Endothelial cell of umbilical vein (primary cell): ENCODE results near the gene CLEC18B. TPM values are rescaled to one million over a fixed set of nuclear protein-coding genes. Genes with fewer than 3 reads are reported as not detected.
"Not testable (repeated sequence)": the region's sequence is repeated elsewhere in the genome, so short reads cannot be mapped to it uniquely, and the experiment has no call there.

Experiments used
- BruUV-seq: library from RNA; stranded (reverse); fragments of 400-500 nt; replicated peaks from 2 replicates; lab custom pipeline; 2021; lab: Mats Ljungman, UMichigan
- CTCF ChIA-PET: fragments of 300-600, 350-600 bp; sonication (Branson Sonifier 250); formaldehyde crosslinking; loops from one replicate; lab custom pipeline; 2021; ENCODE audit warnings: antibody characterized with exemption, inconsistent platforms; lab: Charles Lee
- POLR2A ChIA-PET: fragments of 300-600, 350-600 bp; sonication (Branson Sonifier 250); formaldehyde crosslinking; loops from one replicate; lab custom pipeline; 2021; ENCODE audit warnings: antibody characterized with exemption, inconsistent platforms; lab: Charles Lee
- DNase-seq: peaks from one replicate; pipeline ENCODE4 v3.0.0-alpha.2; 2011; ENCODE audit warnings: low read depth, low spot score
- FAIRE-seq: peaks from 2 replicates; lab custom pipeline; 2011; peaks lifted over from hg19 to GRCh38; lab: Jason Lieb, UNC
- H2AFZ ChIP-seq: 2 replicates; pipeline ENCODE4 v1.6.0; 2012; ENCODE audit warnings: low read depth, low read length, control low read depth, inconsistent platforms
- H3K27ac ChIP-seq: 2 replicates; pipeline ENCODE4 v1.5.1; 2011; ENCODE audit warnings: low read depth, mild to moderate bottlenecking, control low read depth, low read length, moderate library complexity; ENCODE audit not compliant: insufficient read depth
- H3K27me3 ChIP-seq, 2 experiments: 2 replicates each; pipeline versions ENCODE4 v1.6.0 to v1.6.1; 2011; ENCODE audit warnings: low read length in 2 of 2, mixed read lengths in 1 of 2; ENCODE audit not compliant: control insufficient read depth in 2 of 2, insufficient read depth in 2 of 2
- H3K36me3 ChIP-seq, 2 experiments: 2 replicates in 1 of 2; 3 replicates in 1 of 2; pipeline ENCODE4 v1.5.1; 2011; ENCODE audit warnings: low read length in 2 of 2, mild to moderate bottlenecking in 1 of 2, moderate library complexity in 1 of 2; ENCODE audit not compliant: control insufficient read depth in 2 of 2, insufficient read depth in 2 of 2; ENCODE audit errors: extremely low read depth in 1 of 2
- H3K4me1 ChIP-seq: 3 replicates; pipeline ENCODE4 v1.5.1; 2011; ENCODE audit warnings: mild to moderate bottlenecking, low read length; ENCODE audit not compliant: control insufficient read depth, insufficient read depth; ENCODE audit errors: extremely low read depth
- H3K4me2 ChIP-seq: 2 replicates; pipeline ENCODE4 v1.6.1; 2011; ENCODE audit warnings: low read length, control low read depth, mixed read lengths; ENCODE audit not compliant: insufficient read depth
- H3K4me3 ChIP-seq, 3 experiments: fragments of 200-600 bp in 1 of 3; sonication (generic), shearing (Covaris generic) in 1 of 3; replicated peaks in 1 of 3; 2 replicates each; pipeline ENCODE4 v1.5.1; 2011 to 2016; ENCODE audit warnings: control low read depth in 3 of 3, low read length in 3 of 3, mild to moderate bottlenecking in 2 of 3, inconsistent platforms in 1 of 3, low read depth in 1 of 3, moderate library complexity in 1 of 3; ENCODE audit not compliant: insufficient read depth in 1 of 3
- H3K79me2 ChIP-seq: 2 replicates; pipeline ENCODE4 v1.6.0; 2012; ENCODE audit warnings: low read length, inconsistent platforms; ENCODE audit not compliant: control insufficient read depth, insufficient read depth
- H3K9ac ChIP-seq: replicated peaks from 2 replicates; pipeline ENCODE3; 2011; ENCODE audit warnings: low read length, control low read depth; ENCODE audit not compliant: insufficient read depth; ENCODE audit errors: extremely low read depth
- H3K9me1 ChIP-seq: replicated peaks from 3 replicates; pipeline ENCODE4 v1.6.0; 2011; ENCODE audit warnings: mild to moderate bottlenecking, low read length; ENCODE audit not compliant: control insufficient read depth, insufficient read depth; ENCODE audit errors: extremely low read depth
- H3K9me3 ChIP-seq: replicated peaks from 2 replicates; pipeline ENCODE4 v1.5.1; 2012; ENCODE audit warnings: low read length, inconsistent platforms; ENCODE audit not compliant: control insufficient read depth, insufficient read depth
- H4K20me1 ChIP-seq: replicated peaks from 2 replicates; pipeline ENCODE3; 2011; ENCODE audit warnings: mild to moderate bottlenecking, low read length; ENCODE audit not compliant: control insufficient read depth, insufficient read depth; ENCODE audit errors: extremely low read depth
- dilution Hi-C: fragments of 300-500 bp; cut with MboI; formaldehyde crosslinking; loops from one replicate; pipeline ENCODE4 v1.15.0; 2019; ENCODE audit warnings: low sequenced_read_pairs; ENCODE audit not compliant: extremely low pct_ligation_motif_present
- intact Hi-C: fragments of 100-400 bp; cut with micrococcal nuclease; formaldehyde crosslinking; loops from one replicate; pipeline ENCODE4 v1.10.0; 2022
- polyA plus RNA-seq, 4 experiments: library from polyadenylated mRNA; depleted of rRNA in 3 of 4; stranded (reverse) in 3 of 4; unstranded in 1 of 4; fragments of >200 nt; gene quantifications; 2 replicates each; pipeline versions ENCODE4 v1.2.1 to v1.2.3, GENCODE V29; 2011 to 2012; ENCODE audit warnings: missing spikeins in 1 of 4
- total RNA-seq: library from RNA; stranded (reverse); gene quantifications from 2 replicates; pipeline ENCODE4 v1.2.3, GENCODE V29; 2021

CLEC18B gene
- total and polyA plus RNA-seq, 2 donors (not counting 3 experiments of a cell fraction or from before 2014, with no cell fraction given), result 0.49 TPM; not detected in 1

DNA sequence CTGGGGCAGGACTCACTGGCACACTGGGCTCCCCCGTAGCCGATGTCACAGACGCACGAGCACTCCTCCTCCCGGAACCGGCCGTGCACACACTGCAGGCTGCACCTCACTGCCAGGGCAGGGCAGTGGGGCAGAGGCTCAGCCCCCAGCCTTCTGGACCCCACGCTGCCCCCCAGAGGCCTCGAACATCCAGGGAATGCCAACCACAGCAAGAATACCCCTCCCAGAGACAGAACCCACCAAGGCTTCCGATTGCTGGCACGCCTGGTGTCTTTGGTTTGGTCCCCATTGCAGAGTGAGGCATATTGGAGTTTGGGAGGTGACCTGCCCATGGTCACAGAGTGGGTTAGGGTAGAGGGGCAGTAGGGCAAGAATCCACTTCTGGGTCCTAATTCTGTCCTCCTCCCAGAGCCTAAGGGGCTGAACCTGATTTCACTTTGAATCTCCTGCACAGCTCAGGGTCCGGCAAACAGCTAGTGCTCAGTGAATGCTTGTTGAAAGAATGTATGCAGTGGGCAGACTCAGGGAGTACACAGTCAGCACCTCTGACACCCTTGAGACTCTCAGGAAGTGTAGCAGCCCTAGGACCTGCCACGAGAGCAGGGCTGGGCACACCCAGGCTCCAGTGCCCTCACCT is 9.0 kb downstream of the CLEC18B start:
- CTCF ChIA-PET, H3K27ac ChIP-seq, dilution Hi-C loops, H3K9me1 ChIP-seq, H3K4me1 ChIP-seq, DNase-seq, intact Hi-C loops, H3K9me3 ChIP-seq, H3K4me2 ChIP-seq, H3K4me3 ChIP-seq, H3K27me3 ChIP-seq, H3K36me3 ChIP-seq, H3K9ac ChIP-seq, H3K79me2 ChIP-seq, BruUV-seq, H4K20me1 ChIP-seq, H2AFZ ChIP-seq, POLR2A ChIA-PET, FAIRE-seq: not testable (repeated sequence)

DNA sequence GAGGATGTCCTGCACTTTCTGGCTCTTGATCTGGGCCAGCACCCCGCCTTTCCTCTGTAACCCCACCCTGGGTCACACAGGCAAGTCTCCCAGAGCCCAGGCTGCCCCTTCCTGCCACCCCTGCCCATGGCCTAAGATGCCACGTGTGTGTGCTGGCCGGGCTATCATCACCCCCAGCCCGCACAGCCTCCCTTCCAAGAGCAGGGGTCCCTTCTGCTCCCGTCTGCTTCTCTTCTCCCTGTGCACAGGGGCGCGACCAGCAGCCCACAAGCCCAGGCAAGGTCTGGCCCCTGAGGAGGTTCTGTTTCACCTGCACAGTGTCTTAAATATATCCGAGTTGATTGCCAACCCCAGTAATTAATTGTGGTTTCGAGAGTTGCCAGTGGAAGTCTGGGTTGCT is 10.3 kb downstream of the CLEC18B start:
- intact Hi-C loops, DNase-seq, H3K36me3 ChIP-seq, H3K9me1 ChIP-seq, FAIRE-seq, H3K27me3 ChIP-seq, H3K79me2 ChIP-seq, H3K4me3 ChIP-seq, H4K20me1 ChIP-seq, CTCF ChIA-PET, BruUV-seq, H3K27ac ChIP-seq, dilution Hi-C loops, POLR2A ChIA-PET, H3K9me3 ChIP-seq, H2AFZ ChIP-seq, H3K9ac ChIP-seq, H3K4me2 ChIP-seq, H3K4me1 ChIP-seq: not testable (repeated sequence)

DNA sequence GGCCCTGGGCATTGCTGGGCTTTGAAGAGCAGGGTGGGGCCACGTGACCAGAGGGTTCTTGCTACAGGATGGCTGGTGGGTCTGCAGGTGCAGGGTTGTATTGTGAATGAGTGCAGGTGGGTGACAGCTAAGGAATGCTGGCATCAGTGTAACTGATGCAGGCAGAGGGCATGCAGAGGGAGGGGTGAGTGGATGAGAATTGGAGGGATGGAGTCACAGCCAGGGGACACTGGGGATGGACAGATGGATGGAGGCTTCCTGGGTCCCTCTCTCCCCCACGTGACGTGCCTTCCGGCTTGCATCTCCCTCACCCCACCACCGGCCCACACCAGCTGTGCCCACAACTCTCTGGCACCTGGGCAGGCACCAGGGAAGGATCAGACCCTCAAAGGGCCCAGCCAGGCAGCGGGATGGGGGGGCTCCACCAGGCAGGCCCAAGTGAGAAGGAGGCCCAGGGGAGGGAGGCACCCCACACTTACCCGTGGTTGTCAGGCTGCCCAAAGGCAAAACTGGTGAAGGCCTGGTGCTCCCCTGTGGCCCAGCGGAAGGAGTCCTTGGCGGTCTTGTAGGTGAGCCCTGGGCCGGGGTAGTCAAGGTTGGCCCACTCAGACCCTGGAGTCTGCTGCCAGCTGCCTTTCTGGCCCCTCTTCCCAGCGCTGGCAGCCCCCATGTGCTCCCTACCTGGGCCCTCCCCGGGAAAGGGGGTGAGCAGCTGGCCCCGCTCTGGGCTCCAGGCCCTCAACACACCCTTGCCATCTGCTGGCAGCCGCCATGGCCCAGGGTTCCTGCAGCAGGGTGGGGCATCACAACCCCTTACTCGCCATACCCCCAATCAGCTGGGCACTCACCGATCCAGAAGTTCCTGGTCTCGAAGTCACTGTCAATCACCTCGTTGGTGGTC is 11.0 kb downstream of the CLEC18B start:
- H2AFZ ChIP-seq, H3K9me1 ChIP-seq, POLR2A ChIA-PET, H3K9me3 ChIP-seq, BruUV-seq, H3K4me2 ChIP-seq, DNase-seq, intact Hi-C loops, FAIRE-seq, H3K79me2 ChIP-seq, H3K4me1 ChIP-seq, H4K20me1 ChIP-seq, H3K9ac ChIP-seq, CTCF ChIA-PET, H3K36me3 ChIP-seq, dilution Hi-C loops, H3K27ac ChIP-seq, H3K4me3 ChIP-seq, H3K27me3 ChIP-seq: not testable (repeated sequence)
